Right hindlimb (tissue), 1 donor: Measurements from ENCODE around the gene GPBAR1.
A peak's percentile ranks its signal among the peaks of the same experiment; 100 is the strongest.

Source experiments
- DNase-seq: peaks from one replicate; pipeline ENCODE4 v3.0.0-alpha.2; 2018

GPBAR1 gene

GRCh38 chr2:218245214-218245613 lies 15.6 kb upstream of the GPBAR1 start:
- no peak for DNase-seq

- DNase-seq: no peak
Observed at GRCh38 chr2:218249691-218250090, 11.1 kb upstream of the GPBAR1 start.

- DNase-seq: no peak
Observed at GRCh38 chr2:218252509-218253231, 8.1 kb upstream of the GPBAR1 start.

- DNase-seq: no peak
Observed at GRCh38 chr2:218253232-218253625, 7.6 kb upstream of the GPBAR1 start.

- DNase-seq: no peak
Observed at GRCh38 chr2:218255446-218255845, 5.4 kb upstream of the GPBAR1 start.

- DNase-seq: no peak
Observed at GRCh38 chr2:218256612-218257350, 4.0 kb upstream of the GPBAR1 start.

- no peak for DNase-seq
Observed at GRCh38 chr2:218257390-218257981, 3.3 kb upstream of the GPBAR1 start.

GRCh38 chr2:218259099-218259961 lies 1.5 kb upstream of the GPBAR1 start:
- peak; percentile 44 for DNase-seq

- no peak for DNase-seq
Observed at GRCh38 chr2:218260166-218260565, 649 bp upstream of the GPBAR1 start.

- DNase-seq: no peak
Observed at GRCh38 chr2:218261423-218262236, 815 bp downstream of the GPBAR1 start.

GRCh38 chr2:218262237-218262600 lies 1.4 kb downstream of the GPBAR1 start:
- DNase-seq: no peak

GRCh38 chr2:218262631-218263586 lies 2.1 kb downstream of the GPBAR1 start:
- DNase-seq: no peak

- DNase-seq: no peak
Observed at GRCh38 chr2:218263817-218264641, 3.2 kb downstream of the GPBAR1 start.

- DNase-seq: no peak
Observed at GRCh38 chr2:218264773-218265561, 4.2 kb downstream of the GPBAR1 start.

- DNase-seq: no peak
Observed at GRCh38 chr2:218265626-218266025, 4.8 kb downstream of the GPBAR1 start.

- no peak for DNase-seq
Observed at GRCh38 chr2:218266316-218266979, 5.6 kb downstream of the GPBAR1 start.

GRCh38 chr2:218267259-218267658 lies 6.4 kb downstream of the GPBAR1 start:
- DNase-seq: no peak

GRCh38 chr2:218269900-218270720 lies 9.3 kb downstream of the GPBAR1 start, which contains the start of the genes AAMP and PNKD:
Gene AAMP, minus strand, starts transcription at chr2:218270137. Its CDS starts 51 bp downstream, at chr2:218270086.
Gene PNKD, plus strand, starts transcription at chr2:218270519. Its CDS starts 17 bp downstream, at chr2:218270536.
- peak; percentile 100 for DNase-seq
